Ramos (cell line): ENCODE data around the gene FAM228B.
"Not testable (repeated sequence)": the region's sequence is repeated elsewhere in the genome, so short reads cannot be mapped to it uniquely, and the experiment has no call there.

Experiments
- in situ Hi-C: fragments of 300-500 bp; cut with MboI; formaldehyde crosslinking; loops from one replicate; pipeline ENCODE4 v1.14.3; 2022; ENCODE audit warnings: low sequenced_read_pairs; ENCODE audit not compliant: unreplicated experiment

Gene FAM228B

GRCh38 chr2:24123195-24123921 is at the start of gene FAM228B, which contains the start of gene PFN4:
Gene FAM228B, plus strand, starts transcription at chr2:24123469. Its CDS starts 893 bp downstream, at chr2:24124362.
Gene PFN4, minus strand, starts transcription at chr2:24123334. Its CDS starts 799 bp downstream, at chr2:24122535.
- in situ Hi-C loops: no loop called here

DNA sequence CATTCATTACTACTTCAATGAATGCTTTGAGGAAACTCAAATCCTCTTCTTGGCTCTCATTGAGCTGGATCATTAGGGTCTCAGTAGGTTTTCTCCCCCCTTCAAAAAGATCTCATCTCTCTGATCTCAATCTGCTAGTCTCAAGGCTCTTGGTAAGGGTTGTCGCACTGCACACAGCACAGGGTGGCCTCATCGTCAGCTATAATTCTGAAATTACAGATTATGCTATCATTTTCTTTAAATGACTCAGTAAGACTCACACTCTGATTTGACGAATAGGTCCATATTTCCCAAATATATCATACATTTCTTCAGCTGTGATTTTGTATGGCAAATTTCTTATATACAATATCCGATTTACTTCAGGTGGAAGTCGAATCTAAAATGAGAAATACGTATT is 49.5 kb upstream of the FAM228B start:
- in situ Hi-C loops: no loop called here

DNA sequence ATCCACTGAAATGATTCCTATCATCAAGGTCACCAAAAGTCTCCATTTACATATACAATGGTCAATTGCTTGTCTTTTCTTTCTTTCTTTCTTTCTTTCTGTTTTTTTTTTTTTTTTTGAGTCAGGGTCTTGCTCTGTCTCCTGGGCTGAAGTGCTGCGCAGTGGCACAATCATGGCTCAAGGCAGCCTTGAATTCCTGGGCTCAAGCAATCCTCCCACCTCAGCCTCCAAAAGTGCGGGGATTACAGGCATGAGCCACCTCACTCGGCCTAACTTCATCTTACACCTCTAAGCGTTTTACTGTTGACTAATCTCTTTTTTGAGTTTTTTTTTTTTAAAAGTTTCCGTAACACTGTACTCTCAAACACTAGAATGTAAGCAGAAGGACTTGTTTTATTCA is 48.0 kb upstream of the FAM228B start:
- in situ Hi-C loops: no loop called here

- in situ Hi-C loops: no loop called here
Observed at GRCh38 chr2:24075915-24076848, 47.1 kb upstream of the FAM228B start, which contains the start of gene SF3B6. Gene SF3B6, minus strand, starts transcription at chr2:24076326. Its CDS starts 97 bp downstream, at chr2:24076229.

- in situ Hi-C loops: no loop called here
Observed at GRCh38 chr2:24076849-24077534, 46.3 kb upstream of the FAM228B start.

- in situ Hi-C loops: no loop called here
Observed at GRCh38 chr2:24077535-24077877, 45.8 kb upstream of the FAM228B start.

DNA sequence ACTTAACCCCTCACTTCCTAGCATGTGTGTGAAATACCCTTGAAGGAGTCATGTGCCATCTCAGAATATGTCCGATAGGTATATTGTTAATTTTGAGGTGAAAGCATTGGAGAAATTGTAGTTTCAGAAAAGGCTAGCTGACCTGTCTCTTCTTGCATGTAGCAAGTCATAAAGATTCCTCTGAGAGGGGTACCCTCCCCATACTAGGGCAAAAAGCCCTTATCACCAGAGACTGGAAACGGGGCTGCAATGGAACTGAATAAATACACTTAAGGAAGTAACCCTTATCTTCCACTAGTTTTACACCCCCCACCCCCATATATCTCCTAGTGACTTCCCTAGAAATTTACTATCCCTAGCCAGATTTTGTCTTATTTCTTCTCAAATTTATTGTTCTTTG is 45.4 kb upstream of the FAM228B start:
- in situ Hi-C loops: no loop called here

DNA sequence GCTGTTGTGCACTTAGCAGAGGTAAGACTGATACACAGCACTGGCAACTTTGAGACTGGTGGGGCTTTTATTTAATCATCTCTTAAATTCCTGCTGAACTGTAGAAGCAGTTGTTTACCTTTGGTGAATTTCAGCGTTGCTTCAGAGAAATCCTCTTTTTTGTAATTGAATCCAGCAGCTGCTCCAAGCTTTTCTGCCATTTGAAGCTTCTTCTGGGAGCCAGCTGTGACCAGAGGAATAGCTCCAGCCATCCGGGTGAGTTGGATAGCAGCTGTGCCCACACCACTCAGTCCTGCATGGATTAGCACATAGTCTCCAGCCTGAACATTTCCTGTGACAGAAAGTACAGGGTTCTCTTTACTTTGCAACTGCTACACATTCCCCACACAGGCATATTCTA is 42.6 kb upstream of the FAM228B start:
- in situ Hi-C loops: no loop called here

DNA sequence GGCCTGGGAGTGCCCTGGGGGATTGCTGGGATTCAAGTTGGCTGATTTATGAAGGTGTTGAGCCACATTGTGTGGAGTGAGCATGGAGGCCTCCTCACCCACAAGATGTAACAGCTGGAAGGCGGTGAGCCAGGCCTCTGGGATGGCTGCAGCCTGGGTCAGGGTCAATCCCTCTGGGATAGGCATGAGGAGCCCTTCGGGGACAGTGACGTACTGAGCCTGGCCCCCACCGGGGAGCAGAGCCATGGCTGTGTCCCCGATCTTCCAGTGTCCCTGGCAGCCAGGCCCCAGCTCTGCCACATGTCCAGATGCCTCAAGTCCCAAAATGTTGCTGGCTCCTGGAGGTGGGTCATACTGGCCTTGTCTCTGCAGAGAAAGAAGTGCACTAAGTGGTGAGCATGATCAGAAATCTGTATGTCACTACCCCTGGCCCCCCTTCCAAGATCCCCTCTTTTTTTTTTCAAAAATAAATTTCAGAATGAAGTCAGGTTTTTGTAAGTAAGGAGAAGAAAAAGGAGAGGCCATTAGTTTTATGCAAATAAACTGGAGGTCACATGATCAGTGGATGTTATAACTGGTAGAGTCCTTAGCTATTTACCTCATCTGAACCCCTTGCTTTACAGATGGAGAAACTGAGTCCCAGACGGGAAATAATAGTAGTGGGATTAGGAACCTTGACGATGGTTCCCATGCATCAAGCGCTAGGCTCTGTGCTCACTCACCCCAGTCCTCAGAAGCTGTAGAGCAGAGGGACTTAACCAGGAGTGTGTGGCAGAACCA is 40.3 kb upstream of the FAM228B start:
- in situ Hi-C loops: no loop called here

DNA sequence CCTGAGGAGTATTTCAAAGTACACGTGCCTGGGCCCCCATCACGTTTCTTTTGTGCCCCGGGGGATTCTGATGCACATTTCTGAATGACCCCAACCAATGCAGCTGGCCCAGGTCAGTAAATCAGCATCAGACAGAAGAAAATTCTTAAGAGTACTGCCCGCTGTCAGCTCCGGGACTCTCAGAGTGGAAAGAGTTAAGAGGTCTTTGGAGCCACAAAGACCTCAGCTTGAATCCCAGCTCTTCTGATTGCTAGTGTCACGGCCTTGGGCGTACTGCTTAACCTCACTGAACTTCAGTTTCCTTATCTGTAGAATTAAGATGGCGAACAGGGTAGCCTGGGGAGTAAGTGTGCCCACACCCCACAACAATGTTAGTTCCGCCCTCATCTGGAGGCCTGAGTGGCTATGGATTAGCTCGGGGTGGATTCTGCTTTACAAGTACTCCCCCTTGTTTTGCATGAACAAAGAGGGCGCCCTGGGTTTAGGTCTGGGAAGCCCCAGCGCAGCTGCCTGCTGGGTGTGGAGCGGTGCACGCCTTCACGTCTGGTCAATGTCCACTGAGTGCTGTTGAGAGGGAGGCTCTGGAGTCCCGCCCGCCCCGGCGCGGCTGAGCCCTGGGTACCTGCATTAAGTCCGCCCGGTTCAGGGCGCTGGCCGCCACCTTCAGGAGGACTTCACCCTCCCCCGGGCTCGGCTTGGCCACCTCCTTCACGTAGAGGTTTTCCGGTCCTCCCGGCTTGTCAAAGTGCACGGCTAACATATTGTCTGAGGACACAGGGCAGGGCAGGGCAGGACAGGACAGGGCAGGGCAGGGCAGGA is 39.5 kb upstream of the FAM228B start:
- in situ Hi-C loops: no loop called here

- in situ Hi-C loops: no loop called here
Observed at GRCh38 chr2:24084386-24085199, 38.7 kb upstream of the FAM228B start, which contains the start of gene TP53I3. Gene TP53I3, minus strand, starts transcription at chr2:24084834. Its CDS starts 508 bp downstream, at chr2:24084326.

DNA sequence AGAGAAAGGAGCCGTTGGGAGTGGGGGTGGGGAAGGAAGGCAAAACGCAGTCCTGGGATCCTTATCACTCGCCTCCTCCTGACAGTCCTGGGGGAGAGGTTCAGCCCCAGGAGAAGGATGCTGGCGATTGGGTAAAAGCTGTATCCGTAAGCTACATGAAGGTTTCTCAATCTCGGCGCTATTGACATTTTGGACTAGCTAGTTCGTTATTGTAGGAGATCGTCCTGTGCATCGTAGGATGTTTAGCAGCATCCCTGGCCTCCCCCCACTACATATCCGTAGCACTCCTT is 38.1 kb upstream of the FAM228B start:
- in situ Hi-C loops: no loop called here

DNA sequence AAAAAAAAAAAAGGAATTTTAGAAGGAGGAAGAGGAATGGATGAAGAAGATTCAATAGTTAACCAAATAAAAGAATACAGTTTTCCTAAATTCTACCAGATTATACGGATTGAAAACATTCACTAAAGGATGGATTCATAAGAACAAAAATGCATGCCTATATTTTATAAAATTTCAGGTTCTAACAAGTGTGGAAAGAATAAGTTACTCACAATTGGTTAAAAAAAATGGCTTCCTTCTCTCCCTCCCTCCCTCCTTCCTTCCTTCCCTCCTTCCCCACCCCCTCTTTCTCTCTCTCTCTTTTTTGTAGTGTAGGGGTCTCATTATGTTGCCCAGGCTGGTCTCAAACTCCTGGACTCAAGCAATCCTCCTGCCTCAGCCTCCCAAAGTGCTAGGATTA is 37.0 kb upstream of the FAM228B start:
- in situ Hi-C loops: no loop called here

DNA sequence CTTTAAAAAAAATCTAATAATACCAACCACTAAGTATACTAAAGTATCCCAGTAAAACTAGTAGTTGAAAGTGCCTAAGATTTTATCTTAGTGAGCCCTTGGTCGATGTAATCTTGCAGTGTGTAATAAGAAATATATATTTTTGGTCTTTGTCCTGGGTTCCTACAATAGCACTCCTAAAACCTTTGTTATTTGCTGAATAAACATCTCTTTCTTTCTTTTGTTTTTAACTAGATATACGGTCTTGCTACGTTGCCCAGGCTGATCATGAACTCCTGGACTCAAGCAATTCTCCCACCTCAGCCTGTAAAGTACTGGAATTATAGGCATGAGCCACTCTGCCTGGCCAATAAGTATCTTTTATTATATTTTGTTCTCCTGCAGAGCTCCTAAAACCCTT is 36.2 kb upstream of the FAM228B start:
- in situ Hi-C loops: no loop called here

DNA sequence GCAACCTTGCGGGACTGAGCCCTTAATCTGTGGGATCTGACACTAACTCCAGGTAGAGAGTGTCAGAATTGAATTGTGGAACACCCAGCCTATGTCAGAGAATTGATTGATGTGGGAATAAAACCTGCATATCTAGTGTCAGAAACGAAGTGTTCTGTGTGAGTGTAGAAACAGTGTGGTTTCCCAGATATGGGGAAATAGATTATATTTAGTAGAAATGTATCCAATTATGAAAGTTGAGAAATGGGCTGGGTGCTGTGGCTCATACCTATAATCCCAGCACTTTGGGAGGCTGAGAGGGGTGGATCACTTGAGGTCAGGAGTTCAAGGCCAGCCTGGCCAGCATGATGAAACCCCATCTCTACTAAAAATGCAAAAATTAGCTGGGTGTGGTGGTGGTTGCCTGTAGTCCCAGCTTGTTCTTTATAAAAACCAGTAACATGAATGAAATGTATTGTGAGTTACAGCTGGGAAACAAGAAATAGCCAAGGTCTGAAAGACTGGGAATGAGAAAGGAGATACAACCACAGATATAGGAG is 34.4 kb upstream of the FAM228B start:
- in situ Hi-C loops: no loop called here

- in situ Hi-C loops: not testable (repeated sequence)
Observed at GRCh38 chr2:24093270-24093669, 30.0 kb upstream of the FAM228B start.

GRCh38 chr2:24095171-24095677 is 28.0 kb upstream of the FAM228B start:
- in situ Hi-C loops: not testable (repeated sequence)

DNA sequence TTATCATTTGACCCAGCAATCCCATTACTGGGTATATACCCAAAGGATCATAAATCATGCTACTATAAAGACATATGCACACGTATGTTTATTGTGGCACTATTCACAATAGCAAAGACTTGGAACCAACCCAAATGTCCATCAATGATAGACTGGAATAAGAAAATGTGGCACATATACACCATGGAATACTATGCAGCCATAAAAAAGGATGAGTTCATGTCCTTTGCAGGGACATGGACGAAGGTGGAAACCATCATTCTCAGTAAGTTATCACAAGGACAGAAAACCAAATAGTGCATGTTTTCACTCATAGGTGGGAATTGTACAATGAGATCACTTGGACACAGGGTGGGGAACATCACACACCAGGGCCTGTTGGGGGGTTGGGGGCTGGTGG is 22.5 kb upstream of the FAM228B start:
- in situ Hi-C loops: not testable (repeated sequence)
